Right lung (tissue), 10 donors: Measurements from ENCODE around the gene LATS1. TPM values are rescaled to one million over a fixed set of nuclear protein-coding genes. Genes with fewer than 3 reads are reported as not detected.
"Not testable (repeated sequence)": the region's sequence is repeated elsewhere in the genome, so short reads cannot be mapped to it uniquely, and the experiment has no call there.

ENCODE experiments used
- DNase-seq, 2 donors: peaks; one replicate each; pipeline ENCODE4 v3.0.0-alpha.2; 2013
- long read RNA-seq, 8 donors: transcript quantifications; one replicate each; lab custom pipeline, GENCODE V29; 2026
- polyA plus RNA-seq, 5 donors: library from polyadenylated mRNA; unstranded; fragments of 120-200 nt; gene quantifications; one replicate each; pipeline versions ENCODE4 v1.2.1 to v1.2.3, GENCODE V29; 2013; ENCODE audit warnings: inconsistent platforms in 1 of 5, low replicate concordance in 1 of 5; ENCODE audit not compliant: insufficient read length in 5 of 5, insufficient read depth in 1 of 5

Gene LATS1
- 10 to 100 TPM; 21.0 to 34.0 (median 32.6) TPM for polyA plus RNA-seq
- long read RNA-seq, donor 1, full-length matches to known transcripts, result 6 of 6 reads
- long read RNA-seq, donor 1, partial matches to known transcripts, result 0 of 6 reads
- long read RNA-seq, donor 1, other reads (novel, unspliced or antisense), result 0 of 6 reads
- long read RNA-seq, donor 2, full-length matches to known transcripts, result 6 of 6 reads
- long read RNA-seq, donor 2, partial matches to known transcripts, result 0 of 6 reads
- long read RNA-seq, donor 2, other reads (novel, unspliced or antisense), result 0 of 6 reads
- long read RNA-seq, donor 3, transcript LATS1-202 (4 exons, 2,567 nt), result major isoform, 8 of 8 reads
- long read RNA-seq, donor 3, partial matches to known transcripts, result 0 of 8 reads
- long read RNA-seq, donor 3, other reads (novel, unspliced or antisense), result 0 of 8 reads
- long read RNA-seq, donor 4, full-length matches to known transcripts, result 8 of 13 reads
- long read RNA-seq, donor 4, partial matches to known transcripts, result 5 of 13 reads
- long read RNA-seq, donor 4, other reads (novel, unspliced or antisense), result 0 of 13 reads
- long read RNA-seq, donor 5, transcript LATS1-202 (4 exons, 2,567 nt), result major isoform, 8 of 8 reads
- long read RNA-seq, donor 5, partial matches to known transcripts, result 0 of 8 reads
- long read RNA-seq, donor 5, other reads (novel, unspliced or antisense), result 0 of 8 reads
- long read RNA-seq, donor 6, full-length matches to known transcripts, result 7 of 7 reads
- long read RNA-seq, donor 6, partial matches to known transcripts, result 0 of 7 reads
- long read RNA-seq, donor 6, other reads (novel, unspliced or antisense), result 0 of 7 reads
- long read RNA-seq, donor 7, full-length matches to known transcripts, result 16 of 25 reads
- long read RNA-seq, donor 7, partial matches to known transcripts, result 9 of 25 reads
- long read RNA-seq, donor 7, other reads (novel, unspliced or antisense), result 0 of 25 reads
- long read RNA-seq, donor 8, full-length matches to known transcripts, result 2 of 2 reads
- long read RNA-seq, donor 8, partial matches to known transcripts, result 0 of 2 reads
- long read RNA-seq, donor 8, other reads (novel, unspliced or antisense), result 0 of 2 reads

GRCh38 chr6:149717588-149718458, at the start of gene LATS1:
Gene LATS1, minus strand, starts transcription at chr6:149718101. Its CDS starts 15,975 bp downstream, at chr6:149702126.
- DNase-seq, result peak; percentile 84 to 86

GRCh38 chr6:149766156-149766769, 48.4 kb upstream of the LATS1 start:
- DNase-seq, result peak in 1 of 2 donors; percentile 33

GRCh38 chr6:149763866-149764265, 46.0 kb upstream of the LATS1 start:
- no peak for DNase-seq

- no peak for DNase-seq
Observed at GRCh38 chr6:149761438-149761837, 43.5 kb upstream of the LATS1 start.

- no peak for DNase-seq
Observed at GRCh38 chr6:149756261-149756636, 38.3 kb upstream of the LATS1 start.

- no peak for DNase-seq
Observed at GRCh38 chr6:149755300-149756260, 37.7 kb upstream of the LATS1 start.

GRCh38 chr6:149754548-149754947, 36.6 kb upstream of the LATS1 start:
- no peak for DNase-seq

- not testable (repeated sequence) for DNase-seq
Observed at GRCh38 chr6:149753374-149753637, 35.4 kb upstream of the LATS1 start.

GRCh38 chr6:149752600-149753373, 34.9 kb upstream of the LATS1 start:
- no peak for DNase-seq

GRCh38 chr6:149751920-149752319, 34.0 kb upstream of the LATS1 start:
- not testable (repeated sequence) for DNase-seq

- no peak for DNase-seq
Observed at GRCh38 chr6:149751239-149751638, 33.3 kb upstream of the LATS1 start.

- DNase-seq, result peak in 1 of 2 donors; percentile 32
Observed at GRCh38 chr6:149750136-149750609, 32.3 kb upstream of the LATS1 start.

- peak; percentile 87 to 90 for DNase-seq
Observed at GRCh38 chr6:149749594-149750135, 31.8 kb upstream of the LATS1 start, which contains the start of gene PCMT1. Gene PCMT1, plus strand, starts transcription at chr6:149749741. Its CDS starts 161 bp downstream, at chr6:149749902.

GRCh38 chr6:149749082-149749593, 31.2 kb upstream of the LATS1 start:
- DNase-seq, result not testable (repeated sequence)

- DNase-seq, result peak; percentile 89 to 90
Observed at GRCh38 chr6:149746147-149746946, 28.4 kb upstream of the LATS1 start, which contains the start of gene NUP43. Gene NUP43, minus strand, starts transcription at chr6:149746529. Its CDS starts 34 bp downstream, at chr6:149746495.

- DNase-seq, result not testable (repeated sequence)
Observed at GRCh38 chr6:149745252-149745651, 27.4 kb upstream of the LATS1 start.

GRCh38 chr6:149734915-149735314, 17.0 kb upstream of the LATS1 start:
- DNase-seq, result no peak
